Measurements from ENCODE around the gene PCNT. TPM values are rescaled to one million over a fixed set of nuclear protein-coding genes. Genes with fewer than 3 reads are reported as not detected.

Gene PCNT
- polyA plus RNA-seq, 1 donor from 2014 or later: 28.2 TPM

DNA sequence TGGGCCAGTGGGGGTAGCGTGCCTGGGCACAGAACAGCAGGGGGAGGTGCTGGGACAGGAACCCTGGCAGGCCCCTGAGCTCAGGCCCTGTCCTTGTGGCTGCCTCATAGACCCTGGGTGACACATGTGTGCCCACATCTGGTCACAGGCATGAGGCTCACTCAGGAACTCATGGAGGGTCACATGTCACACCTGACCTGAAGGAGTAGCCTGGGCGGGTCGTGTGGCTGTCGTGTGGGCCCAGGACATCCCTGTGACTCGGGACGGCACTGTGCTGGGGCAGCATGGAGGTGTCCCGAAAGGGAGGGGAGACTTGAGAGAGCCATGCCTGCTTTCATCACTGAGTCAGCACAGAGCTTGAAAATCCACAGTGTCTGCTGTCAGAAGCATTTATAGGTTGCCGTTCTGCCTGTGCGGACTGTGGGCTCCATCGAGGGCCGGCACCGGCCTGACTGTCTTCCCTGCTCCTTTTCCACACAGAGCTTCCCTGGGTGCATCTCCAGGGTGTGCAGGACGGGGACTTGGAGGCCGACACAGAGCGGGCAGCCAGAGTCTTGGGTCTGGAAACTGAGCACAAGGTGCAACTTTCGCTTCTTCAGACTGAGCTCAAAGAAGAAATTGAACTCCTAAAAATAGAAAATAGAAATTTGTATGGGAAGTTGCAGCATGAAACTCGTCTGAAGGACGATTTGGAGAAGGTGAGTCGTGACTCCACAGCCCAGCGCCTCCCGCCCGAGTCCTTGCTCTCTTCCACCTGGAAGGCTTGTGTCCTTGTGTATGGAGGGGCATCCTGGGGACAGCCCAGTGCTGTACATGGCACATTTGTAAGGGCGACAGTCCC, 32.8 kb downstream of the PCNT start:
- Histone ChIP-seq H3K4me2 (ENCODE audit: low read length) (no peak overlapping the region), H3K36me3 (ENCODE audit: insufficient read depth, low read length) (no peaks in the 10 kb centered on the region), H3K27ac (ENCODE audit: low read length) (no peak overlapping the region), H3K27me3 (ENCODE audit: insufficient read depth, low read depth, low read length) (no peaks in the 10 kb centered on the region), H3K4me3 (ENCODE audit: low read length) (no peak overlapping the region), H3K9me2 (ENCODE audit: insufficient read depth, low read length) (no peaks in the 10 kb centered on the region), H3F3A (ENCODE audit: insufficient read depth, low read length, poor library complexity, severe bottlenecking) (no peaks in the 10 kb centered on the region), H3K9me3 (ENCODE audit: low read length) (no peaks in the 10 kb centered on the region), H4K20me1 (ENCODE audit: insufficient read depth) (no peaks in the 10 kb centered on the region), H2AFZ (ENCODE audit: low read depth, low read length) (no peak overlapping the region), H3K9ac (ENCODE audit: low read length) (no peak overlapping the region), H3K79me2 (replicated peaks; ENCODE audit: insufficient read depth, low read length) (no peaks in the 10 kb centered on the region)
- TF ChIP-seq MXI1 (conservative IDR thresholded peaks at IDR 0.05; ENCODE audit: poor library complexity, severe bottlenecking) (no peak), EZH2 (IDR thresholded peaks at IDR 0.05; ENCODE audit: borderline replicate concordance, insufficient read depth, low read length, poor library complexity, severe bottlenecking) (no peak), SMC3 (conservative IDR thresholded peaks at IDR 0.05; ENCODE audit: poor library complexity) (no peak), TAF1 (IDR thresholded peaks at IDR 0.05; ENCODE audit: low read depth) (no peak), POLR2AphosphoS5 (IDR thresholded peaks at IDR 0.05) (no peak), EP300 (conservative IDR thresholded peaks at IDR 0.05; ENCODE audit: poor library complexity, severe bottlenecking) (no peak), RAD21 (conservative IDR thresholded peaks at IDR 0.05) (no peak)
- TF ChIP-seq, protein P1, sequence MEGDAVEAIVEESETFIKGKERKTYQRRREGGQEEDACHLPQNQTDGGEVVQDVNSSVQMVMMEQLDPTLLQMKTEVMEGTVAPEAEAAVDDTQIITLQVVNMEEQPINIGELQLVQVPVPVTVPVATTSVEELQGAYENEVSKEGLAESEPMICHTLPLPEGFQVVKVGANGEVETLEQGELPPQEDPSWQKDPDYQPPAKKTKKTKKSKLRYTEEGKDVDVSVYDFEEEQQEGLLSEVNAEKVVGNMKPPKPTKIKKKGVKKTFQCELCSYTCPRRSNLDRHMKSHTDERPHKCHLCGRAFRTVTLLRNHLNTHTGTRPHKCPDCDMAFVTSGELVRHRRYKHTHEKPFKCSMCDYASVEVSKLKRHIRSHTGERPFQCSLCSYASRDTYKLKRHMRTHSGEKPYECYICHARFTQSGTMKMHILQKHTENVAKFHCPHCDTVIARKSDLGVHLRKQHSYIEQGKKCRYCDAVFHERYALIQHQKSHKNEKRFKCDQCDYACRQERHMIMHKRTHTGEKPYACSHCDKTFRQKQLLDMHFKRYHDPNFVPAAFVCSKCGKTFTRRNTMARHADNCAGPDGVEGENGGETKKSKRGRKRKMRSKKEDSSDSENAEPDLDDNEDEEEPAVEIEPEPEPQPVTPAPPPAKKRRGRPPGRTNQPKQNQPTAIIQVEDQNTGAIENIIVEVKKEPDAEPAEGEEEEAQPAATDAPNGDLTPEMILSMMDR (IDR thresholded peaks at IDR 0.05; ENCODE audit: poor library complexity, severe bottlenecking): no peak
- TF ChIP-seq, protein P2, sequence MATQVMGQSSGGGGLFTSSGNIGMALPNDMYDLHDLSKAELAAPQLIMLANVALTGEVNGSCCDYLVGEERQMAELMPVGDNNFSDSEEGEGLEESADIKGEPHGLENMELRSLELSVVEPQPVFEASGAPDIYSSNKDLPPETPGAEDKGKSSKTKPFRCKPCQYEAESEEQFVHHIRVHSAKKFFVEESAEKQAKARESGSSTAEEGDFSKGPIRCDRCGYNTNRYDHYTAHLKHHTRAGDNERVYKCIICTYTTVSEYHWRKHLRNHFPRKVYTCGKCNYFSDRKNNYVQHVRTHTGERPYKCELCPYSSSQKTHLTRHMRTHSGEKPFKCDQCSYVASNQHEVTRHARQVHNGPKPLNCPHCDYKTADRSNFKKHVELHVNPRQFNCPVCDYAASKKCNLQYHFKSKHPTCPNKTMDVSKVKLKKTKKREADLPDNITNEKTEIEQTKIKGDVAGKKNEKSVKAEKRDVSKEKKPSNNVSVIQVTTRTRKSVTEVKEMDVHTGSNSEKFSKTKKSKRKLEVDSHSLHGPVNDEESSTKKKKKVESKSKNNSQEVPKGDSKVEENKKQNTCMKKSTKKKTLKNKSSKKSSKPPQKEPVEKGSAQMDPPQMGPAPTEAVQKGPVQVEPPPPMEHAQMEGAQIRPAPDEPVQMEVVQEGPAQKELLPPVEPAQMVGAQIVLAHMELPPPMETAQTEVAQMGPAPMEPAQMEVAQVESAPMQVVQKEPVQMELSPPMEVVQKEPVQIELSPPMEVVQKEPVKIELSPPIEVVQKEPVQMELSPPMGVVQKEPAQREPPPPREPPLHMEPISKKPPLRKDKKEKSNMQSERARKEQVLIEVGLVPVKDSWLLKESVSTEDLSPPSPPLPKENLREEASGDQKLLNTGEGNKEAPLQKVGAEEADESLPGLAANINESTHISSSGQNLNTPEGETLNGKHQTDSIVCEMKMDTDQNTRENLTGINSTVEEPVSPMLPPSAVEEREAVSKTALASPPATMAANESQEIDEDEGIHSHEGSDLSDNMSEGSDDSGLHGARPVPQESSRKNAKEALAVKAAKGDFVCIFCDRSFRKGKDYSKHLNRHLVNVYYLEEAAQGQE (IDR thresholded peaks at IDR 0.05; ENCODE audit: borderline replicate concordance): no peak

DNA sequence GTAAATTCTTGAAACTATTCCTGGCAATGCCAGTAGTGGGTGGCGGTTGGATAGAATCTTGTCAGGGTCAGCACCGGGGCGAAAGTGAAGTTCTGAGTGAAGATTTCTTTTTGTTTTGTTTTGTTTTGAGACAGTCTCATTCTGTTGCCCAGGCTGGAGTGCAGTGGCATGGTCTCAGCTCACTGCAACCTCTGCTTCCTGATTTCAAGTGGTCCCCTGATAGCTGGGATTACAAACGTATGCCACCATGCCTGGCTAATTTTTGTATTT, 33.3 kb downstream of the PCNT start:
- Histone ChIP-seq H3K9me3 (ENCODE audit: low read length) (no peaks in the 10 kb centered on the region), H3K4me3 (ENCODE audit: low read length) (no peak overlapping the region), H3K27ac (ENCODE audit: low read length) (no peak overlapping the region), H3K4me2 (ENCODE audit: low read length) (no peak overlapping the region), H3K9ac (ENCODE audit: low read length) (no peak overlapping the region), H2AFZ (ENCODE audit: low read depth, low read length) (no peak overlapping the region), H3K27me3 (ENCODE audit: insufficient read depth, low read depth, low read length) (no peaks in the 10 kb centered on the region), H4K20me1 (ENCODE audit: insufficient read depth) (no peaks in the 10 kb centered on the region), H3K79me2 (replicated peaks; ENCODE audit: insufficient read depth, low read length) (no peaks in the 10 kb centered on the region), H3F3A (ENCODE audit: insufficient read depth, low read length, poor library complexity, severe bottlenecking) (no peaks in the 10 kb centered on the region), H3K36me3 (ENCODE audit: insufficient read depth, low read length) (no peaks in the 10 kb centered on the region), H3K9me2 (ENCODE audit: insufficient read depth, low read length) (no peaks in the 10 kb centered on the region)
- no peak for TF ChIP-seq RAD21 (conservative IDR thresholded peaks at IDR 0.05)
- no peak for TF ChIP-seq EZH2 (IDR thresholded peaks at IDR 0.05; ENCODE audit: borderline replicate concordance, insufficient read depth, low read length, poor library complexity, severe bottlenecking)
- TF ChIP-seq, protein P1 (IDR thresholded peaks at IDR 0.05; ENCODE audit: poor library complexity, severe bottlenecking): no peak
- TF ChIP-seq, protein P2 (IDR thresholded peaks at IDR 0.05; ENCODE audit: borderline replicate concordance): no peak
- TF ChIP-seq TAF1 (IDR thresholded peaks at IDR 0.05; ENCODE audit: low read depth): no peak
- no peak for TF ChIP-seq SMC3 (conservative IDR thresholded peaks at IDR 0.05; ENCODE audit: poor library complexity)
- TF ChIP-seq POLR2AphosphoS5 (IDR thresholded peaks at IDR 0.05): no peak
- TF ChIP-seq EP300 (conservative IDR thresholded peaks at IDR 0.05; ENCODE audit: poor library complexity, severe bottlenecking): no peak
- no peak for TF ChIP-seq MXI1 (conservative IDR thresholded peaks at IDR 0.05; ENCODE audit: poor library complexity, severe bottlenecking)
